H1 (cell line): ENCODE results near the gene KRTAP10-3. TPM values are rescaled to one million over a fixed set of nuclear protein-coding genes. Genes with fewer than 3 reads are reported as not detected.

Experiments used
- CTCF ChIA-PET: fragments of 300-600 bp; sonication (Branson Sonifier 250); formaldehyde crosslinking; loops from one replicate; lab custom pipeline; 2021; ENCODE audit not compliant: partially characterized antibody; lab: Charles Lee
- POLR2A ChIA-PET: fragments of 300-600 bp; sonication (Branson Sonifier 250); formaldehyde crosslinking; loops from one replicate; lab custom pipeline; 2021; ENCODE audit warnings: inconsistent platforms; ENCODE audit not compliant: partially characterized antibody; lab: Charles Lee
- DNase-seq, 2 experiments: peaks; one replicate each; pipeline versions ENCODE4 v3.0.0 to v3.0.0-alpha.2; 2010 to 2022; ENCODE audit warnings: low spot score in 2 of 2, low read depth in 1 of 2, mixed read lengths in 1 of 2
- FAIRE-seq: peaks from 2 replicates; lab custom pipeline; 2011; peaks lifted over from hg19 to GRCh38; lab: Jason Lieb, UNC
- H2AFZ ChIP-seq: 2 replicates; pipeline ENCODE4 v1.8.1; 2012; ENCODE audit warnings: low read length, inconsistent platforms
- H2AK5ac ChIP-seq: 2 replicates; pipeline ENCODE4 v1.6.1; 2013; ENCODE audit warnings: low read depth, low read length
- H2BK120ac ChIP-seq: replicated peaks from 2 replicates; pipeline ENCODE3; 2013; ENCODE audit warnings: low read depth, low read length, inconsistent platforms
- H2BK12ac ChIP-seq: 2 replicates; pipeline ENCODE4 v1.6.1; 2013; ENCODE audit warnings: low read depth, low read length
- H2BK15ac ChIP-seq: 2 replicates; pipeline ENCODE4 v1.6.1; 2013; ENCODE audit warnings: low read length
- H2BK20ac ChIP-seq: 2 replicates; pipeline ENCODE4 v1.6.1; 2013; ENCODE audit warnings: low read length
- H2BK5ac ChIP-seq: 2 replicates; pipeline ENCODE4 v1.6.1; 2013; ENCODE audit warnings: low read depth, low read length
- H3K14ac ChIP-seq: 2 replicates; pipeline ENCODE4 v1.6.1; 2013; ENCODE audit warnings: inconsistent platforms; ENCODE audit not compliant: insufficient read length
- H3K18ac ChIP-seq: 2 replicates; pipeline ENCODE4 v1.6.1; 2013; ENCODE audit warnings: low read length; ENCODE audit errors: extremely low read depth
- H3K23ac ChIP-seq: 2 replicates; pipeline ENCODE4 v1.6.1; 2013; ENCODE audit warnings: inconsistent platforms; ENCODE audit not compliant: insufficient read length
- H3K23me2 ChIP-seq: 2 replicates; pipeline ENCODE4 v1.6.1; 2013; ENCODE audit warnings: low read depth, low read length
- H3K27ac ChIP-seq: 2 replicates; pipeline ENCODE4 v1.6.1; 2011; ENCODE audit warnings: low read depth, low read length, inconsistent platforms
- H3K27me3 ChIP-seq, 4 experiments: replicated peaks in 1 of 4; 1 replicate in 1 of 4; 2 replicates in 3 of 4; pipeline versions ENCODE4 v1.6.1 to v1.8.1; 2011 to 2013; ENCODE audit warnings: low read length in 3 of 4, mild to moderate bottlenecking in 3 of 4, inconsistent platforms in 2 of 4, mixed read lengths in 2 of 4, moderate library complexity in 1 of 4; ENCODE audit not compliant: control insufficient read depth in 3 of 4, insufficient read depth in 3 of 4; ENCODE audit errors: extremely low read depth in 1 of 4
- H3K36me3 ChIP-seq, 4 experiments: 2 replicates each; pipeline versions ENCODE4 v1.6.1 to v1.8.1; 2011 to 2013; ENCODE audit warnings: mild to moderate bottlenecking in 4 of 4, low read length in 3 of 4, moderate library complexity in 2 of 4, control low read depth in 1 of 4, inconsistent platforms in 1 of 4; ENCODE audit not compliant: insufficient read depth in 4 of 4, control insufficient read depth in 2 of 4
- H3K4ac ChIP-seq: replicated peaks from 2 replicates; pipeline ENCODE3; 2013; ENCODE audit warnings: low read length, low read depth, mixed read lengths, inconsistent platforms; ENCODE audit not compliant: insufficient read length
- H3K4me1 ChIP-seq, 4 experiments: replicated peaks in 1 of 4; 1 replicate in 1 of 4; 2 replicates in 3 of 4; pipeline versions ENCODE4 v1.6.1 to v1.8.1; 2011 to 2013; ENCODE audit warnings: low read length in 3 of 4, inconsistent platforms in 2 of 4, mixed read lengths in 1 of 4; ENCODE audit not compliant: insufficient read depth in 4 of 4, control insufficient read depth in 3 of 4
- H3K4me2 ChIP-seq, 2 experiments: 2 replicates each; pipeline versions ENCODE4 v1.6.1 to v1.8.1; 2011 to 2013; ENCODE audit warnings: low read depth in 2 of 2, low read length in 2 of 2, control low read depth in 1 of 2, inconsistent platforms in 1 of 2, mild to moderate bottlenecking in 1 of 2; ENCODE audit not compliant: insufficient read depth in 1 of 2
- H3K4me3 ChIP-seq, 4 experiments: fragments of 200-600, 300-600 bp in 1 of 4; sonication (generic), shearing (Covaris generic), sonication (Bioruptor Twin) in 1 of 4; 2 replicates each; pipeline versions ENCODE4 v1.5.1 to v1.8.1; 2011 to 2016; ENCODE audit warnings: low read length in 4 of 4, low read depth in 3 of 4, control low read depth in 2 of 4, inconsistent platforms in 2 of 4, mild to moderate bottlenecking in 2 of 4, mixed read lengths in 1 of 4, moderate library complexity in 1 of 4; ENCODE audit not compliant: insufficient read depth in 2 of 4; ENCODE audit errors: extremely low read depth in 1 of 4
- H3K56ac ChIP-seq: replicated peaks from 2 replicates; pipeline ENCODE3; 2013; ENCODE audit warnings: low read depth, mild to moderate bottlenecking, mixed read lengths, low read length, inconsistent platforms; ENCODE audit not compliant: insufficient read length
- H3K79me1 ChIP-seq: 2 replicates; pipeline ENCODE4 v1.6.1; 2013; ENCODE audit warnings: low read depth, low read length, control low read depth
- H3K79me2 ChIP-seq, 2 experiments: 2 replicates each; pipeline versions ENCODE4 v1.6.1 to v1.8.1; 2012 to 2013; ENCODE audit warnings: low read length in 2 of 2, mild to moderate bottlenecking in 2 of 2, inconsistent platforms in 1 of 2; ENCODE audit not compliant: insufficient read depth in 2 of 2, control insufficient read depth in 1 of 2
- H3K9ac ChIP-seq, 4 experiments: replicated peaks in 1 of 4; 1 replicate in 1 of 4; 2 replicates in 3 of 4; pipeline versions ENCODE4 v1.6.1 to v1.8.1; 2011 to 2013; ENCODE audit warnings: low read depth in 3 of 4, low read length in 3 of 4, control low read depth in 2 of 4, mild to moderate bottlenecking in 2 of 4, moderate library complexity in 2 of 4, inconsistent platforms in 1 of 4; ENCODE audit errors: extremely low read depth in 1 of 4
- H3K9me3 ChIP-seq, 2 experiments: 2 replicates each; pipeline versions ENCODE4 v1.6.1 to v1.8.1; 2012 to 2013; ENCODE audit warnings: mild to moderate bottlenecking in 2 of 2, moderate library complexity in 2 of 2, control low read depth in 1 of 2, inconsistent platforms in 1 of 2, low read depth in 1 of 2, low read length in 1 of 2, mixed read lengths in 1 of 2; ENCODE audit not compliant: insufficient read depth in 2 of 2
- H4K20me1 ChIP-seq, 2 experiments: replicated peaks in 1 of 2; 2 replicates each; pipeline versions ENCODE3 to v1.8.1; 2011 to 2013; ENCODE audit warnings: inconsistent platforms in 2 of 2, low read length in 2 of 2, mild to moderate bottlenecking in 1 of 2; ENCODE audit not compliant: insufficient read depth in 2 of 2, control insufficient read depth in 1 of 2
- H4K5ac ChIP-seq: 2 replicates; pipeline ENCODE4 v1.6.1; 2013; ENCODE audit warnings: low read length, low read depth, mixed read lengths, inconsistent platforms; ENCODE audit not compliant: insufficient read length
- H4K8ac ChIP-seq: 2 replicates; pipeline ENCODE4 v1.8.0; 2013; ENCODE audit warnings: mild to moderate bottlenecking, moderate library complexity, low read length, inconsistent platforms; ENCODE audit not compliant: insufficient read depth; ENCODE audit errors: extremely low read depth
- H4K91ac ChIP-seq: replicated peaks from 2 replicates; pipeline ENCODE3; 2013; ENCODE audit warnings: low read length, mixed read lengths, inconsistent platforms; ENCODE audit not compliant: insufficient read length
- CEBPB ChIP-seq: IDR thresholded peaks from 2 replicates; pipeline ENCODE4 v1.6.1; 2012; ENCODE audit warnings: low read depth, low read length
- CHD2 ChIP-seq: IDR thresholded peaks from 2 replicates; pipeline ENCODE4 v1.6.1; 2012; ENCODE audit warnings: low read length, improper control_type of control experiment
- CTBP2 ChIP-seq: IDR thresholded peaks from 2 replicates; pipeline ENCODE4 v1.7.0; 2011; ENCODE audit warnings: borderline replicate concordance, mild to moderate bottlenecking, moderate library complexity, mixed read lengths, low read length; ENCODE audit not compliant: insufficient read depth, insufficient read length
- GTF2F1 ChIP-seq: IDR thresholded peaks from 2 replicates; pipeline ENCODE4 v1.6.1; 2012; ENCODE audit warnings: low read depth, low read length, improper control_type of control experiment, borderline replicate concordance
- HDAC2 ChIP-seq, 2 experiments: fragments of 300-600 bp in 1 of 2; sonication (generic) in 1 of 2; IDR thresholded peaks; 2 replicates each; pipeline ENCODE4 v1.6.1; 2011 to 2012; ENCODE audit warnings: low read depth in 2 of 2, low read length in 2 of 2, mild to moderate bottlenecking in 2 of 2, moderate library complexity in 2 of 2, borderline replicate concordance in 1 of 2, inconsistent platforms in 1 of 2
- JUN ChIP-seq: IDR thresholded peaks from 2 replicates; pipeline ENCODE4 v1.6.1; 2011; ENCODE audit warnings: low read depth, mild to moderate bottlenecking, improper control_type of control experiment, low read length
- NANOG ChIP-seq: IDR thresholded peaks from 2 replicates; pipeline ENCODE4 v1.6.1; 2011; ENCODE audit warnings: low read length, low read depth, mild to moderate bottlenecking, inconsistent platforms; ENCODE audit not compliant: insufficient read depth, poor library complexity, severe bottlenecking
- PHF8 ChIP-seq: fragments of 200-600 bp; sonication (generic); conservative IDR thresholded peaks from 2 replicates; pipeline ENCODE4 v1.7.1; 2012; ENCODE audit warnings: low read depth, mild to moderate bottlenecking, inconsistent platforms, low read length, moderate library complexity
- RFX5 ChIP-seq: IDR thresholded peaks from 2 replicates; pipeline ENCODE4 v1.6.1; 2011; ENCODE audit warnings: low read depth, low read length, improper control_type of control experiment, borderline replicate concordance
- SIRT6 ChIP-seq: IDR thresholded peaks from one replicate; pipeline ENCODE4 v1.7.1; 2012; ENCODE audit warnings: low read length, inconsistent platforms
- TBP ChIP-seq: IDR thresholded peaks from 2 replicates; pipeline ENCODE4 v1.6.1; 2011; ENCODE audit warnings: low read depth, low read length, improper control_type of control experiment
- WGBS, 2 experiments: shearing (Covaris generic) in 1 of 2; methylation state at CpG; one replicate each; pipeline versions ENCODE4 v1.1.6 to v1.1.7; 2013 to 2015; ENCODE audit warnings: low lambda C conversion rate in 2 of 2, mixed read lengths in 2 of 2, inconsistent platforms in 1 of 2, low coverage in 1 of 2, missing lambda C conversion rate in 1 of 2; ENCODE audit not compliant: insufficient replicate concordance in 2 of 2, insufficient coverage in 1 of 2, insufficient read length in 1 of 2; ENCODE audit errors: extremely low coverage in 1 of 2, missing lambda C conversion rate in 1 of 2; 5-methylcytosine and 5-hydroxymethylcytosine counted together
- polyA plus RNA-seq, 7 experiments: library from polyadenylated mRNA; depleted of rRNA in 3 of 7; stranded (reverse) in 5 of 7; unstranded in 2 of 7; fragments of >200 nt in 5 of 7; fragments of 200-250 nt in 2 of 7; gene quantifications; 1 replicate in 5 of 7; 2 replicates in 1 of 7; 4 replicates in 1 of 7; pipeline versions ENCODE4 v1.2.1 to v1.2.3, GENCODE V29; 2011 to 2013; ENCODE audit warnings: missing spikeins in 2 of 7, mixed read lengths in 2 of 7
- total RNA-seq: library from RNA; stranded (reverse); fragmentation: NEBNext Ultra II Directional; extraction: Animal tissue kit (Norgen Biotek cat#: 25700); gene quantifications from 2 replicates; pipeline ENCODE4 v1.2.1, GENCODE V29; 2021

KRTAP10-3 gene
- total and polyA plus RNA-seq, 2 of the 8 experiments (the other 6 are each of a cell fraction or from before 2014, with no cell fraction given): not detected

GRCh38 chr21:44579056-44579832, 20.6 kb upstream of the KRTAP10-3 start:
- H3K56ac ChIP-seq: no peak overlapping the region
- 80% methylated on average over 13 of the region's 22 CpGs; no CpG with 5 or more reads in 1 of the 2 experiments for WGBS, 2 experiments
- no peaks in the 10 kb centered on the region for H3K79me1 ChIP-seq
- H3K4me3 ChIP-seq: no peak overlapping the region
- H2BK20ac ChIP-seq: no peak overlapping the region
- H3K27me3 ChIP-seq: no peaks in the 10 kb centered on the region; a peak in 1 of 7 replicates
- peak in 1 of 2 experiments; percentile 45 for DNase-seq
- H4K8ac ChIP-seq: peak overlapping the region; percentile 14; the same call in 1 of the 2 replicates
- no peak overlapping the region for H3K4ac ChIP-seq
- no peak overlapping the region for H3K14ac ChIP-seq
- no peak overlapping the region for H3K9ac ChIP-seq
- H3K18ac ChIP-seq: no peak overlapping the region
- H3K4me2 ChIP-seq: no peak overlapping the region
- H4K91ac ChIP-seq: no peak overlapping the region
- H2BK120ac ChIP-seq: no peak overlapping the region
- CTCF ChIA-PET: interaction anchor here (0.6 to 1.2 kb wide), 3 partner anchors 54 to 223 kb away, joined by 3 read pairs; partner anchors contain the start of gene UBE2G2
- no peak overlapping the region for H4K5ac ChIP-seq
- POLR2A ChIA-PET: interaction anchor here (0.8 to 1.0 kb wide), 2 partner anchors 71 to 118 kb away, joined by 3 to 5 read pairs; partner anchors contain the start of gene KRTAP10-12
- H3K23ac ChIP-seq: no peak overlapping the region
- H3K36me3 ChIP-seq: no peaks in the 10 kb centered on the region
- no peak overlapping the region for H3K27ac ChIP-seq
- H4K20me1 ChIP-seq: no peaks in the 10 kb centered on the region
- FAIRE-seq: no peak
- H3K4me1 ChIP-seq: peaks cover 0 to 8% (median 0%) of the 10 kb centered on the region in 4 experiments; a peak in 1 of 7 replicates
- no peak overlapping the region for H2AK5ac ChIP-seq
- no peaks in the 10 kb centered on the region for H3K79me2 ChIP-seq
- H3K9me3 ChIP-seq: peaks cover 0 to 9% of the 10 kb centered on the region in 2 experiments; a peak in 2 of 4 replicates
- no peak overlapping the region for H2BK15ac ChIP-seq
- H2AFZ ChIP-seq: no peak overlapping the region
- H2BK5ac ChIP-seq: no peak overlapping the region
- no peaks in the 10 kb centered on the region for H3K23me2 ChIP-seq
- no peak overlapping the region for H2BK12ac ChIP-seq
- TF ChIP-seq TBP: no peak
- TF ChIP-seq JUN: no peak
- no peak for TF ChIP-seq SIRT6
- TF ChIP-seq GTF2F1: no peak
- no peak for TF ChIP-seq PHF8
- no peak for TF ChIP-seq CEBPB
- TF ChIP-seq CHD2: no peak
- TF ChIP-seq HDAC2 (IDR thresholded peaks at IDR 0.05; ENCODE audit: borderline replicate concordance in 1 of 2, low read depth in 2 of 2, low read length in 2 of 2): no peak
- TF ChIP-seq RFX5: no peak
- no peak for TF ChIP-seq CTBP2
- TF ChIP-seq NANOG: no peak
